ENCODE data around the gene LCA5. TPM values are rescaled to one million over a fixed set of nuclear protein-coding genes. Genes with fewer than 3 reads are reported as not detected.

Gene LCA5
- total RNA-seq, 2 experiments from 2014 or later, result not detected

- intact Hi-C loops (cut with DNase I, micrococcal nuclease), result no loop called here
- DNase-seq (no peak), ATAC-seq (ENCODE audit: poor library complexity) (no peak)
- Histone ChIP-seq H3K4me1 (ENCODE audit: insufficient read depth, low read length) (no peaks in the 10 kb centered on the region), H3K27me3 (ENCODE audit: control insufficient read depth in 1 of 2, insufficient read depth in 2 of 2, low read length in 2 of 2) (no peaks in the 10 kb centered on the region), H3K9me3 (ENCODE audit: control insufficient read depth in 1 of 2, insufficient read depth in 1 of 2, low read length in 2 of 2) (no peaks in the 10 kb centered on the region), H3K36me3 (ENCODE audit: insufficient read depth, low read length) (no peaks in the 10 kb centered on the region), H3K27ac (ENCODE audit: low read depth in 1 of 2, low read length in 2 of 2) (no peak overlapping the region), H3K4me3 (ENCODE audit: low read length) (no peak overlapping the region)
- Mint-ChIP-seq H3K27ac (no peak overlapping the region), H3K36me3 (ENCODE audit: low read depth) (no peaks in the 10 kb centered on the region), H3K4me1 (ENCODE audit: low read depth) (no peaks in the 10 kb centered on the region), H3K27me3 (no peaks in the 10 kb centered on the region), H3K4me3 (no peak overlapping the region), H3K9me3 (no peaks in the 10 kb centered on the region)
- ChIA-PET POLR2A (interaction anchor here (0.6 kb wide), 1 partner anchor 17 kb away, joined by 3 read pairs; no protein-coding TSS in a partner anchor), CTCF (no interaction called here)
- no peak for TF ChIP-seq CTCF (IDR thresholded peaks at IDR 0.05)
Observed at GRCh38 chr6:79515436-79515835, 21.8 kb downstream of the LCA5 start.

- TF ChIP-seq CTCF (IDR thresholded peaks at IDR 0.05), result no peak
- H3K27ac Mint-ChIP-seq, result no peak overlapping the region
- H3K9me3 Mint-ChIP-seq, result no peaks in the 10 kb centered on the region
- POLR2A ChIA-PET, result no interaction called here
- H3K36me3 ChIP-seq (ENCODE audit: insufficient read depth, low read length), result no peaks in the 10 kb centered on the region
- no peaks in the 10 kb centered on the region for H3K27me3 ChIP-seq (ENCODE audit: control insufficient read depth in 1 of 2, insufficient read depth in 2 of 2, low read length in 2 of 2)
- ATAC-seq (ENCODE audit: poor library complexity), result no peak
- CTCF ChIA-PET, result interaction anchor here (1.1 kb wide), 1 partner anchor 32 kb away, joined by 3 read pairs; no protein-coding TSS in a partner anchor
- H3K27ac ChIP-seq (ENCODE audit: low read depth in 1 of 2, low read length in 2 of 2), result no peak overlapping the region
- no peaks in the 10 kb centered on the region for H3K36me3 Mint-ChIP-seq (ENCODE audit: low read depth)
- H3K4me3 Mint-ChIP-seq, result no peak overlapping the region
- no peaks in the 10 kb centered on the region for H3K27me3 Mint-ChIP-seq
- no peak overlapping the region for H3K4me3 ChIP-seq (ENCODE audit: low read length)
- no peaks in the 10 kb centered on the region for H3K4me1 ChIP-seq (ENCODE audit: insufficient read depth, low read length)
- no peak for DNase-seq
- intact Hi-C loops (cut with DNase I, micrococcal nuclease), result no loop called here
- no peaks in the 10 kb centered on the region for H3K9me3 ChIP-seq (ENCODE audit: control insufficient read depth in 1 of 2, insufficient read depth in 1 of 2, low read length in 2 of 2)
- no peaks in the 10 kb centered on the region for H3K4me1 Mint-ChIP-seq (ENCODE audit: low read depth)
Observed at GRCh38 chr6:79513111-79513510, 24.1 kb downstream of the LCA5 start.

- ChIA-PET POLR2A (no interaction called here), CTCF (interaction anchor here (1.1 kb wide), 1 partner anchor 33 kb away, joined by 3 read pairs; no protein-coding TSS in a partner anchor)
- no peak overlapping the region for H3K27ac Mint-ChIP-seq
- H3K27me3 Mint-ChIP-seq, result no peaks in the 10 kb centered on the region
- no peaks in the 10 kb centered on the region for H3K4me1 Mint-ChIP-seq (ENCODE audit: low read depth)
- no peaks in the 10 kb centered on the region for H3K9me3 ChIP-seq (ENCODE audit: control insufficient read depth in 1 of 2, insufficient read depth in 1 of 2, low read length in 2 of 2)
- H3K36me3 ChIP-seq (ENCODE audit: insufficient read depth, low read length), result no peaks in the 10 kb centered on the region
- H3K4me1 ChIP-seq (ENCODE audit: insufficient read depth, low read length), result no peaks in the 10 kb centered on the region
- no peaks in the 10 kb centered on the region for H3K36me3 Mint-ChIP-seq (ENCODE audit: low read depth)
- intact Hi-C loops (cut with DNase I, micrococcal nuclease), result no loop called here
- no peak overlapping the region for H3K4me3 Mint-ChIP-seq
- DNase-seq (no peak), ATAC-seq (ENCODE audit: poor library complexity) (no peak)
- no peaks in the 10 kb centered on the region for H3K27me3 ChIP-seq (ENCODE audit: control insufficient read depth in 1 of 2, insufficient read depth in 2 of 2, low read length in 2 of 2)
- no peak for TF ChIP-seq CTCF (IDR thresholded peaks at IDR 0.05)
- no peak overlapping the region for H3K4me3 ChIP-seq (ENCODE audit: low read length)
- no peaks in the 10 kb centered on the region for H3K9me3 Mint-ChIP-seq
- H3K27ac ChIP-seq (ENCODE audit: low read depth in 1 of 2, low read length in 2 of 2), result no peak overlapping the region
Observed at GRCh38 chr6:79512014-79512413, 25.2 kb downstream of the LCA5 start.

Measured in CD4-positive, alpha-beta T cell (primary cell).